ENCODE measurements around the gene NAP1L1.

NAP1L1 gene

GRCh38 chr12:76101739-76102385 lies 17.4 kb upstream of the NAP1L1 start:
- POLR2A ChIA-PET = no interaction called here
- no peaks in the 10 kb centered on the region for H3K9me3 ChIP-seq (ENCODE audit: control extremely low read depth in 1 of 5, control insufficient read depth in 4 of 5, insufficient read depth in 2 of 5, low read depth in 1 of 5, low read length in 4 of 5)
- H3K4me1 ChIP-seq (ENCODE audit: control extremely low read depth in 1 of 4, control insufficient read depth in 4 of 4, insufficient read depth in 4 of 4, low read length in 3 of 4) = no peaks in the 10 kb centered on the region
- no peak for DNase-seq
- H3K4me3 ChIP-seq (ENCODE audit: control insufficient read depth in 1 of 7, extremely low read depth in 1 of 7, insufficient read depth in 4 of 7, low read depth in 2 of 7, low read length in 6 of 7) = no peak overlapping the region
- no peak overlapping the region for H3K27ac ChIP-seq (ENCODE audit: insufficient read depth in 1 of 2, low read depth in 1 of 2, low read length in 2 of 2, poor library complexity in 1 of 2, severe bottlenecking in 2 of 2)
- 100% methylated on average over 1 of the region's 1 CpG for WGBS (ENCODE audit: insufficient coverage)
- CTCF ChIA-PET = no interaction called here
- H3K27me3 ChIP-seq (replicated peaks in 2 of 5; ENCODE audit: control insufficient read depth in 4 of 5, insufficient read depth in 5 of 5, low read length in 4 of 5) = no peaks in the 10 kb centered on the region
- H3K36me3 ChIP-seq (ENCODE audit: control insufficient read depth in 4 of 4, insufficient read depth in 4 of 4, low read length in 3 of 4) = no peaks in the 10 kb centered on the region

- Histone ChIP-seq H3K4me1 (ENCODE audit: control extremely low read depth in 1 of 4, control insufficient read depth in 4 of 4, insufficient read depth in 4 of 4, low read length in 3 of 4) (no peaks in the 10 kb centered on the region), H3K9me3 (ENCODE audit: control extremely low read depth in 1 of 5, control insufficient read depth in 4 of 5, insufficient read depth in 2 of 5, low read depth in 1 of 5, low read length in 4 of 5) (no peaks in the 10 kb centered on the region), H3K36me3 (ENCODE audit: control insufficient read depth in 4 of 4, insufficient read depth in 4 of 4, low read length in 3 of 4) (no peaks in the 10 kb centered on the region), H3K27ac (ENCODE audit: insufficient read depth in 1 of 2, low read depth in 1 of 2, low read length in 2 of 2, poor library complexity in 1 of 2, severe bottlenecking in 2 of 2) (no peak overlapping the region), H3K27me3 (replicated peaks in 2 of 5; ENCODE audit: control insufficient read depth in 4 of 5, insufficient read depth in 5 of 5, low read length in 4 of 5) (no peaks in the 10 kb centered on the region), H3K4me3 (ENCODE audit: control insufficient read depth in 1 of 7, extremely low read depth in 1 of 7, insufficient read depth in 4 of 7, low read depth in 2 of 7, low read length in 6 of 7) (no peak overlapping the region)
- ChIA-PET POLR2A (no interaction called here), CTCF (interaction anchor here (1.0 kb wide), 1 partner anchor 21 kb away, joined by 3 read pairs; no protein-coding TSS in a partner anchor)
- 90% methylated on average over 2 of the region's 3 CpGs for WGBS (ENCODE audit: insufficient coverage)
- no peak for DNase-seq
These were observed 11.7 kb upstream of the NAP1L1 start for GRCh38 chr12:76096079-76096646.

- H3K27me3 ChIP-seq (replicated peaks in 2 of 5; ENCODE audit: control insufficient read depth in 4 of 5, insufficient read depth in 5 of 5, low read length in 4 of 5) = no peaks in the 10 kb centered on the region
- no peaks in the 10 kb centered on the region for H3K36me3 ChIP-seq (ENCODE audit: control insufficient read depth in 4 of 4, insufficient read depth in 4 of 4, low read length in 3 of 4)
- H3K9me3 ChIP-seq (ENCODE audit: control extremely low read depth in 1 of 5, control insufficient read depth in 4 of 5, insufficient read depth in 2 of 5, low read depth in 1 of 5, low read length in 4 of 5) = no peaks in the 10 kb centered on the region
- no peak for DNase-seq
- no peak overlapping the region for H3K27ac ChIP-seq (ENCODE audit: insufficient read depth in 1 of 2, low read depth in 1 of 2, low read length in 2 of 2, poor library complexity in 1 of 2, severe bottlenecking in 2 of 2)
- CTCF ChIA-PET = no interaction called here
- POLR2A ChIA-PET = no interaction called here
- H3K4me3 ChIP-seq (ENCODE audit: control insufficient read depth in 1 of 7, extremely low read depth in 1 of 7, insufficient read depth in 4 of 7, low read depth in 2 of 7, low read length in 6 of 7) = no peak overlapping the region
- H3K4me1 ChIP-seq (ENCODE audit: control extremely low read depth in 1 of 4, control insufficient read depth in 4 of 4, insufficient read depth in 4 of 4, low read length in 3 of 4) = no peaks in the 10 kb centered on the region
- 100% methylated on average over 1 of the region's 3 CpGs for WGBS (ENCODE audit: insufficient coverage)
These were observed 10.3 kb upstream of the NAP1L1 start for GRCh38 chr12:76094754-76095153.

GRCh38 chr12:76091246-76091754 lies 6.8 kb upstream of the NAP1L1 start:
- Histone ChIP-seq H3K36me3 (ENCODE audit: control insufficient read depth in 4 of 4, insufficient read depth in 4 of 4, low read length in 3 of 4) (no peaks in the 10 kb centered on the region), H3K27me3 (replicated peaks in 2 of 5; ENCODE audit: control insufficient read depth in 4 of 5, insufficient read depth in 5 of 5, low read length in 4 of 5) (no peaks in the 10 kb centered on the region), H3K4me1 (ENCODE audit: control extremely low read depth in 1 of 4, control insufficient read depth in 4 of 4, insufficient read depth in 4 of 4, low read length in 3 of 4) (peaks cover 0 to 5% (median 4%) of the 10 kb centered on the region in 4 experiments), H3K9me3 (ENCODE audit: control extremely low read depth in 1 of 5, control insufficient read depth in 4 of 5, insufficient read depth in 2 of 5, low read depth in 1 of 5, low read length in 4 of 5) (no peaks in the 10 kb centered on the region), H3K27ac (ENCODE audit: insufficient read depth in 1 of 2, low read depth in 1 of 2, low read length in 2 of 2, poor library complexity in 1 of 2, severe bottlenecking in 2 of 2) (no peak overlapping the region), H3K4me3 (ENCODE audit: control insufficient read depth in 1 of 7, extremely low read depth in 1 of 7, insufficient read depth in 4 of 7, low read depth in 2 of 7, low read length in 6 of 7) (no peak overlapping the region)
- CTCF ChIA-PET = no interaction called here
- POLR2A ChIA-PET = no interaction called here
- DNase-seq = no peak
- WGBS (ENCODE audit: insufficient coverage) = no CpG with 5 or more reads among the region's 2 CpGs

GRCh38 chr12:76085520-76085868 lies 1.0 kb upstream of the NAP1L1 start:
- ChIA-PET CTCF (no interaction called here), POLR2A (interaction anchor here (0.6 kb wide), 1 partner anchor 39 kb away, joined by 5 read pairs; no protein-coding TSS in a partner anchor)
- DNase-seq = peak; percentile 67 to 95 (median 94)
- WGBS (ENCODE audit: insufficient coverage) = 0% methylated on average over 2 of the region's 5 CpGs
- Histone ChIP-seq H3K27me3 (replicated peaks in 2 of 5; ENCODE audit: control insufficient read depth in 4 of 5, insufficient read depth in 5 of 5, low read length in 4 of 5) (no peaks in the 10 kb centered on the region), H3K36me3 (ENCODE audit: control insufficient read depth in 4 of 4, insufficient read depth in 4 of 4, low read length in 3 of 4) (peaks cover under 1 to 6% (median 2%) of the 10 kb centered on the region in 4 experiments), H3K4me1 (ENCODE audit: control extremely low read depth in 1 of 4, control insufficient read depth in 4 of 4, insufficient read depth in 4 of 4, low read length in 3 of 4) (peaks cover 0 to 44% (median 27%) of the 10 kb centered on the region in 4 experiments), H3K9me3 (ENCODE audit: control extremely low read depth in 1 of 5, control insufficient read depth in 4 of 5, insufficient read depth in 2 of 5, low read depth in 1 of 5, low read length in 4 of 5) (no peaks in the 10 kb centered on the region), H3K4me3 (ENCODE audit: control insufficient read depth in 1 of 7, extremely low read depth in 1 of 7, insufficient read depth in 4 of 7, low read depth in 2 of 7, low read length in 6 of 7) (peak overlapping the region in 6 of 7 experiments; percentile 76 to 89 (median 85)), H3K27ac (ENCODE audit: insufficient read depth in 1 of 2, low read depth in 1 of 2, low read length in 2 of 2, poor library complexity in 1 of 2, severe bottlenecking in 2 of 2) (peak overlapping the region; percentile 86 to 96)

GRCh38 chr12:76084863-76085519 lies 506 bp upstream of the NAP1L1 start:
- POLR2A ChIA-PET = interaction anchor here (0.6 kb wide), 2 partner anchors 39 to 469 kb away, joined by 3 to 5 read pairs; no protein-coding TSS in a partner anchor
- Histone ChIP-seq H3K4me1 (ENCODE audit: control extremely low read depth in 1 of 4, control insufficient read depth in 4 of 4, insufficient read depth in 4 of 4, low read length in 3 of 4) (peaks cover 0 to 44% (median 27%) of the 10 kb centered on the region in 4 experiments), H3K36me3 (ENCODE audit: control insufficient read depth in 4 of 4, insufficient read depth in 4 of 4, low read length in 3 of 4) (peaks cover 3 to 11% (median 3%) of the 10 kb centered on the region in 4 experiments), H3K4me3 (ENCODE audit: control insufficient read depth in 1 of 7, extremely low read depth in 1 of 7, insufficient read depth in 4 of 7, low read depth in 2 of 7, low read length in 6 of 7) (peak overlapping the region; percentile 76 to 95 (median 85)), H3K9me3 (ENCODE audit: control extremely low read depth in 1 of 5, control insufficient read depth in 4 of 5, insufficient read depth in 2 of 5, low read depth in 1 of 5, low read length in 4 of 5) (peaks cover 0 to 1% (median 0%) of the 10 kb centered on the region in 5 experiments), H3K27me3 (replicated peaks in 2 of 5; ENCODE audit: control insufficient read depth in 4 of 5, insufficient read depth in 5 of 5, low read length in 4 of 5) (no peaks in the 10 kb centered on the region), H3K27ac (ENCODE audit: insufficient read depth in 1 of 2, low read depth in 1 of 2, low read length in 2 of 2, poor library complexity in 1 of 2, severe bottlenecking in 2 of 2) (peak overlapping the region; percentile 86 to 96)
- WGBS (ENCODE audit: insufficient coverage) = 0% methylated on average over 35 of the region's 44 CpGs
- peak; percentile 60 to 81 (median 73) for DNase-seq
- CTCF ChIA-PET = no interaction called here
